ENCODE results near the gene RAB3B.

DNA sequence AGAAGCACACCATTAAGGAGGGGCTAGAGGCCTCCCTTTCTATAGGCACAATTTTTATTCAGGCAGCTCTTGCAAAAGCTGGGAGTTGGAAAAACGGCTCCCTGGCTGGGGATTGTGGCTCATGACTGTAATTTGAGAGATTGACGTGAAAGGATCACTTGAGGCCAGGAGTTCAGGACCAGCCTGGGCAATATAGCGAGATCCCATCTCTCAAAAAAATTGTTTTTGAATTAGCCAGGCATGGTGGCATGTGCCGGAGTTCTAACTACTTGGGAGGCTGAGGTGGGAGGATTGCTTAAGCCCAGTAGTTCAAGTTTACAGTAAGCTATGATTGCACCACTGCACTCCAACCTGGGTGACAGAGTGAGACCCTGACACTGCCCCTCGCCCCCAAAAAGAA is 88.0 kb downstream of the RAB3B start:
- no peak for TF ChIP-seq EZH2 (IDR thresholded peaks at IDR 0.05)
- no peak for TF ChIP-seq POLR2AphosphoS5 (IDR thresholded peaks at IDR 0.05; ENCODE audit: borderline replicate concordance, low read depth, low read length)

Measured in SK-N-MC (cell line).